Esophagus squamous epithelium (tissue), 4 donors: ENCODE measurements around the gene TAOK1.

Experiments used
- POLR2A ChIP-seq, 4 donors: fragments of 450-650 bp; IDR thresholded peaks; one replicate each; pipeline ENCODE4 v1.6.1; 2017; ENCODE audit warnings: antibody characterized with exemption in 4 of 4, mild to moderate bottlenecking in 4 of 4, moderate library complexity in 3 of 4
- TF ChIP-seq, protein P1 (sequence below), 6 experiments: fragments of 450-650 bp in 4 of 6; fragments of 200-600 bp in 2 of 6; sonication (generic) in 2 of 6; IDR thresholded peaks; one replicate each; pipeline ENCODE4 v1.5.1; 2016 to 2019; ENCODE audit warnings: antibody characterized with exemption in 6 of 6, mild to moderate bottlenecking in 4 of 6, moderate library complexity in 4 of 6

DNA sequence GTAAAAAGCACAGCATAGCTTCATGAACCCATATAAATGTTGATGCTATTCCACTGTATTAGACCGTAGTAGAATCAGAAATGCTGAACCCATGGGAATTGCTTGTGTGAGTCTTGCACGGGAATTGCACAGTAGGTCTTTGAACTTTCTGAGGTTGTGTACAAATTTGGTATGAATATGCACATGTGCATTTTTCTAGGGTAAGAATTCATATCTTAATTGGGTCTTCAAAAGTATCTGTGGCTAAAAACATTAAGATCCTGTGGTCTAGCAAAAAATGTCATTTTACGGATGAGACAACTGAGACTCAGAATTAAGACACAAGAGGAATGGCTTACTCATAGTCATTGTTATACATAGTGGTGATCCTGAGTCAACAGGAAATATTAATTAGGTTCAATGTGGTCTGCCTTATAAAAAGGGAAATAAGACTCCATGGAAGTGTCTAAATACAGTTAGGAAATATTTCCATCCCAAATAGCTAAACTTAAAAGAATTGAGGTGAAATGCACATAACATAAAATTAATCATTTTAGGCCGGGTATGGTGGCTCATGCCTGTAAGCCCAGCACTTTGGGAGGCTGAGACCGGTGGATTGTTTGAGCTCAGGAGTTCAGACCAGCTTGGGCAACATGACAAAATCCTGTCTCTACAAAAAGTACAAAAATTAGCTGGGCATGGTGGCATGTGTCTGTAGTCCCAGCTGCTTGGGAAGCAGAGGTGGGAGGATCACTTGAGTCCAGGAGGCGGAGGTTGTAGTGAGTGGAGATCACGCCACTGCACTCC is 22.8 kb downstream of the TAOK1 start:
- TF ChIP-seq, protein P1, sequence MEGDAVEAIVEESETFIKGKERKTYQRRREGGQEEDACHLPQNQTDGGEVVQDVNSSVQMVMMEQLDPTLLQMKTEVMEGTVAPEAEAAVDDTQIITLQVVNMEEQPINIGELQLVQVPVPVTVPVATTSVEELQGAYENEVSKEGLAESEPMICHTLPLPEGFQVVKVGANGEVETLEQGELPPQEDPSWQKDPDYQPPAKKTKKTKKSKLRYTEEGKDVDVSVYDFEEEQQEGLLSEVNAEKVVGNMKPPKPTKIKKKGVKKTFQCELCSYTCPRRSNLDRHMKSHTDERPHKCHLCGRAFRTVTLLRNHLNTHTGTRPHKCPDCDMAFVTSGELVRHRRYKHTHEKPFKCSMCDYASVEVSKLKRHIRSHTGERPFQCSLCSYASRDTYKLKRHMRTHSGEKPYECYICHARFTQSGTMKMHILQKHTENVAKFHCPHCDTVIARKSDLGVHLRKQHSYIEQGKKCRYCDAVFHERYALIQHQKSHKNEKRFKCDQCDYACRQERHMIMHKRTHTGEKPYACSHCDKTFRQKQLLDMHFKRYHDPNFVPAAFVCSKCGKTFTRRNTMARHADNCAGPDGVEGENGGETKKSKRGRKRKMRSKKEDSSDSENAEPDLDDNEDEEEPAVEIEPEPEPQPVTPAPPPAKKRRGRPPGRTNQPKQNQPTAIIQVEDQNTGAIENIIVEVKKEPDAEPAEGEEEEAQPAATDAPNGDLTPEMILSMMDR (IDR thresholded peaks at IDR 0.05): no peak
- TF ChIP-seq POLR2A (IDR thresholded peaks at IDR 0.05): no peak
